Spleen (tissue), 11 donors: ENCODE results near the gene HS6ST2. TPM values are rescaled to one million over a fixed set of nuclear protein-coding genes. Genes with fewer than 3 reads are reported as not detected.

Experiments used
- DNase-seq: peaks from one replicate; pipeline ENCODE4 v3.0.0-alpha.2; 2020
- H3K27ac ChIP-seq, 8 donors: fragments of 200-600 bp; sonication (generic) in 7 of 8; 1 replicate in 4 of 8; 2 replicates in 4 of 8; pipeline versions ENCODE4 v1.5.0 to v1.8.0; 2016 to 2021; ENCODE audit warnings: inconsistent platforms in 4 of 8, mild to moderate bottlenecking in 4 of 8, moderate library complexity in 1 of 8
- H3K27me3 ChIP-seq, 7 donors: fragments of 200-600 bp; sonication (generic) in 6 of 7; replicated peaks in 1 of 7; 1 replicate in 4 of 7; 2 replicates in 3 of 7; pipeline versions ENCODE4 v1.5.0 to v1.8.0; 2016 to 2021; ENCODE audit warnings: inconsistent platforms in 3 of 7, mild to moderate bottlenecking in 1 of 7
- H3K36me3 ChIP-seq, 6 donors: fragments of 200-600 bp; sonication (generic) in 5 of 6; 1 replicate in 4 of 6; 2 replicates in 2 of 6; pipeline versions ENCODE4 v1.5.0 to v1.8.0; 2016 to 2021; ENCODE audit warnings: inconsistent platforms in 2 of 6
- H3K4me1 ChIP-seq, 6 donors: fragments of 200-600 bp; sonication (generic) in 5 of 6; 1 replicate in 3 of 6; 2 replicates in 3 of 6; pipeline versions ENCODE4 v1.5.0 to v1.8.0; 2016 to 2021; ENCODE audit warnings: inconsistent platforms in 3 of 6
- H3K4me3 ChIP-seq, 8 donors: fragments of 200-600 bp; sonication (generic) in 7 of 8; 1 replicate in 4 of 8; 2 replicates in 4 of 8; pipeline versions ENCODE4 v1.5.0 to v1.8.0; 2016 to 2021; ENCODE audit warnings: inconsistent platforms in 4 of 8, mild to moderate bottlenecking in 4 of 8, moderate library complexity in 2 of 8
- H3K9me3 ChIP-seq, 8 donors: fragments of 200-600 bp; sonication (generic) in 7 of 8; 1 replicate in 4 of 8; 2 replicates in 4 of 8; pipeline versions ENCODE4 v1.5.0 to v1.8.0; 2016 to 2021; ENCODE audit warnings: inconsistent platforms in 4 of 8
- POLR2A ChIP-seq, 3 donors: fragments of 450-650 bp; IDR thresholded peaks; one replicate each; pipeline ENCODE4 v1.5.1; 2017; ENCODE audit warnings: antibody characterized with exemption in 3 of 3, mild to moderate bottlenecking in 1 of 3
- POLR2AphosphoS5 ChIP-seq, 3 donors: sonication (generic); formaldehyde crosslinking; IDR thresholded peaks; one replicate each; pipeline ENCODE4 v1.5.1; 2017; ENCODE audit warnings: antibody characterized with exemption in 3 of 3
- WGBS, 5 donors: extraction: QIAGEN DNeasy Blood & Tissue Kit in 3 of 5; methylation state at CpG; one replicate each; pipeline versions ENCODE4 v1.1.5 to v1.1.7; 2013 to 2018; 5-methylcytosine and 5-hydroxymethylcytosine counted together
- intact Hi-C: fragments of 100-400 bp; cut with DNase I; formaldehyde crosslinking; loops from one replicate; pipeline ENCODE4 v1.15.0; 2023; ENCODE audit warnings: low total_unique reads
- polyA plus RNA-seq, 3 donors: library from polyadenylated mRNA; stranded (reverse); fragments of 200-250 nt; gene quantifications; one replicate each; pipeline ENCODE4 v1.2.1, GENCODE V29; 2013
- total RNA-seq, 7 donors: library from RNA; depleted of rRNA in 3 of 7; stranded (reverse); fragments of >200 nt in 3 of 7; fragmentation: NEBNext Ultra II Directional in 4 of 7; extraction: Animal tissue kit (Norgen Biotek cat#: 25700) in 4 of 7; gene quantifications; one replicate each; pipeline versions ENCODE4 v1.1.0 to v1.2.1, GENCODE V29; 2016 to 2021
- TF ChIP-seq, protein P1 (sequence below), 11 experiments: fragments of 200-600 bp in 7 of 11; fragments of 450-650 bp in 4 of 11; sonication (generic) in 4 of 11; IDR thresholded peaks in 8 of 11; conservative IDR thresholded peaks in 3 of 11; 1 replicate in 7 of 11; 2 replicates in 4 of 11; pipeline versions ENCODE4 v1.4.0 to v1.8.0; 2016 to 2021; ENCODE audit warnings: antibody characterized with exemption in 11 of 11, inconsistent platforms in 4 of 11, mild to moderate bottlenecking in 1 of 11
- donor health status: healthy with polysubstance abuse.
- donor health status: DM: no; HTN: no; CAD: no; lungs with moderate emphysema.
- donor health status: DM: no; HTN: no; CAD: no.
- donor health status: Bipolar disorder and iron deficiency.
- donor health status: healthy.
- donor health status: DM: no; HTN: no; CAD: no.
- donor health status: DM: yes; HTN: yes; CAD: no.

The HS6ST2 gene
- total and polyA plus RNA-seq, 10 donors, result 0.02 to 0.20 (median 0.09) TPM; not detected in 7

DNA sequence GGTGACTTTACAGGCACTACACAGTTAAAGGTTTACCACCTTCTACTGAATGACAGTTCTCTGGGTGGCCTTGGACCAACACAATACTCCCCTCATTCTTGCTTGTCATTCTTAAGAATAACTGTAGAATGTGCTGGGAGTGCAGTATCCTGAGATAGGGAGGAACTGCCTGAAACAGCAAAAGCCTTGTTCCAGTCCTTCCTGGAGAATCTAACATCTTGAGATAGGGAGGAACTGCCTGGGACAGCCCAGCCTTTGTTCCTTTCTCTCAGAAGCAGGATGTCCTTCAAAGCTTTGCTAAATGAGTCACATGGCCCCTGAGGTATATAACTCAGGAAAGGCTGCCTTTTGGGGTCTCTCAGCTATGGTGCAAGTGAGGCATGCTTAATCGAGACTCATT is 323.9 kb downstream of the HS6ST2 start:
- Histone ChIP-seq H3K27me3 (peaks cover 0 to 8% (median 0%) of the 10 kb centered on the region in 7 donors), H3K27ac (no peak overlapping the region), H3K9me3 (no peaks in the 10 kb centered on the region), H3K4me1 (no peaks in the 10 kb centered on the region), H3K36me3 (no peaks in the 10 kb centered on the region), H3K4me3 (no peak overlapping the region)
- WGBS, 5 donors, result 18 to 56% (median 35%) methylated on average over 1 of the region's 1 CpG; no CpG with 5 or more reads in 1 of the 5 donors
- intact Hi-C loops, result loop anchor here (10.0 kb wide), 1 partner anchor 790 kb away; no protein-coding TSS in a partner anchor
- TF ChIP-seq POLR2AphosphoS5 (IDR thresholded peaks at IDR 0.05), result no peak
- TF ChIP-seq POLR2A (IDR thresholded peaks at IDR 0.05), result no peak
- TF ChIP-seq, protein P1, sequence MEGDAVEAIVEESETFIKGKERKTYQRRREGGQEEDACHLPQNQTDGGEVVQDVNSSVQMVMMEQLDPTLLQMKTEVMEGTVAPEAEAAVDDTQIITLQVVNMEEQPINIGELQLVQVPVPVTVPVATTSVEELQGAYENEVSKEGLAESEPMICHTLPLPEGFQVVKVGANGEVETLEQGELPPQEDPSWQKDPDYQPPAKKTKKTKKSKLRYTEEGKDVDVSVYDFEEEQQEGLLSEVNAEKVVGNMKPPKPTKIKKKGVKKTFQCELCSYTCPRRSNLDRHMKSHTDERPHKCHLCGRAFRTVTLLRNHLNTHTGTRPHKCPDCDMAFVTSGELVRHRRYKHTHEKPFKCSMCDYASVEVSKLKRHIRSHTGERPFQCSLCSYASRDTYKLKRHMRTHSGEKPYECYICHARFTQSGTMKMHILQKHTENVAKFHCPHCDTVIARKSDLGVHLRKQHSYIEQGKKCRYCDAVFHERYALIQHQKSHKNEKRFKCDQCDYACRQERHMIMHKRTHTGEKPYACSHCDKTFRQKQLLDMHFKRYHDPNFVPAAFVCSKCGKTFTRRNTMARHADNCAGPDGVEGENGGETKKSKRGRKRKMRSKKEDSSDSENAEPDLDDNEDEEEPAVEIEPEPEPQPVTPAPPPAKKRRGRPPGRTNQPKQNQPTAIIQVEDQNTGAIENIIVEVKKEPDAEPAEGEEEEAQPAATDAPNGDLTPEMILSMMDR (IDR thresholded peaks at IDR 0.05 in 8 of 11, conservative IDR thresholded peaks at IDR 0.05 in 3 of 11), result no peak
- no peak for DNase-seq

DNA sequence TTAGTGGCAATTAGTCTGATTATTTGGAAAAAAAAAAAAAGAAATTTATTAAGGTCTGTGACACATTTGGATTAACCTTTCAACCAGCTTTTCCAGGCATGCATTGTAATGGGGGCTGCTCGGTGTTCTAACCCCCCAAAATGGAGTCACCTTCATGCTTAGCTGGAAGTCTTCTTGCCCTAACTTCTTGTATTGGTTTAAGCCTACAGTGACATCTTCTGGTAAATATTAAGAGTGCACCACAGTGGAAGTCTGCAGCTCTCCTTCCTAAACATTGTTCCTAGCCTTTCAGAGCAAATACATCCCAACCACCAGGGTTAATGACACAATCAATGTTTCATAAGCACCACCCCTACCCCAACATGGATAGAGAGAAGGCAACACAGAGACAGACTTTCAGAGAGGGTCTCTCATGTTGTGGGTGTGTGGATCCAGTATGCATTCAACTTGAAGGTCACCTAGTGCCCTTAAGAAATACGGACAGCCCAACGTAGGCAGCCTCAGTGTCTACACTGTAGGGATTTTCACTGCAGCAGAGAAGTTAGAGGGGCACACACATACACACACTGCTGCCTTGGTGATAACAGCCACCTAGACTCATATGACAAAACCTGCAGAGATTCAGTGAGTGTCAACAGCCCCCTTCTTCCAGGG is 326.7 kb downstream of the HS6ST2 start:
- no peak overlapping the region for H3K27ac ChIP-seq
- H3K4me1 ChIP-seq, result no peaks in the 10 kb centered on the region
- peaks cover 0 to 25% (median 0%) of the 10 kb centered on the region in 7 donors for H3K27me3 ChIP-seq
- intact Hi-C loops, result loop anchor here (10.0 kb wide), 1 partner anchor 787 kb away; no protein-coding TSS in a partner anchor
- no peaks in the 10 kb centered on the region for H3K9me3 ChIP-seq
- no peaks in the 10 kb centered on the region for H3K36me3 ChIP-seq
- WGBS, 5 donors, result 11 to 60% (median 51%) methylated on average over 1 to 3 of the region's 3 CpGs
- no peak for DNase-seq
- TF ChIP-seq, protein P1 (IDR thresholded peaks at IDR 0.05 in 8 of 11, conservative IDR thresholded peaks at IDR 0.05 in 3 of 11), result peak; percentile 29 to 63 (median 45)
- no peak for TF ChIP-seq POLR2A (IDR thresholded peaks at IDR 0.05)
- no peak overlapping the region for H3K4me3 ChIP-seq

DNA sequence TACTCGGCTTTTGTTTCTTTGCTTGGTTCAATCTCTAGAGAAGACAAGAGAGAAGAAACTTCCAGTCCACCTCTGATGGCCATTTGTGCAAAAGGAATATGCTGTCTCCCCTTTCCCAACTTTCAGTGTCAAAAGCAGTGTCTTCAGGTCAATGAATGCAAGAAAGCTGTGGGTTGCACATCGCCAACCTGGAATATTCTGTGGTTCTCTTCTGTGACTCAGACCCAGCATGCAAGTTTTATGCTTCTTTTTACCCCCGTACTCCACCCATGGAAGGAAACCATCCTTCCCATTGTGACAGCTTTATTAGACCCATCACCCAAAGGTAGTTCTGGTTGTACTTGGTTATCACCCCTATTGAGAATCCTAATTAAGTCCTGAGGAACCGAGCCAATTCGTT is 334.0 kb downstream of the HS6ST2 start:
- Histone ChIP-seq H3K4me3 (no peak overlapping the region), H3K27ac (no peak overlapping the region), H3K36me3 (no peaks in the 10 kb centered on the region), H3K27me3 (peaks cover 0 to 22% (median 0%) of the 10 kb centered on the region in 7 donors), H3K4me1 (no peaks in the 10 kb centered on the region), H3K9me3 (no peaks in the 10 kb centered on the region)
- 72 to 94% (median 77%) methylated on average over 5 of the region's 5 CpGs for WGBS, 5 donors
- TF ChIP-seq POLR2A (IDR thresholded peaks at IDR 0.05), result no peak
- no peak for TF ChIP-seq POLR2AphosphoS5 (IDR thresholded peaks at IDR 0.05)
- TF ChIP-seq, protein P1 (IDR thresholded peaks at IDR 0.05 in 8 of 11, conservative IDR thresholded peaks at IDR 0.05 in 3 of 11), result no peak
- intact Hi-C loops, result loop anchor here (5.0 kb wide), 1 partner anchor 332 kb away; no protein-coding TSS in a partner anchor
- DNase-seq, result no peak

DNA sequence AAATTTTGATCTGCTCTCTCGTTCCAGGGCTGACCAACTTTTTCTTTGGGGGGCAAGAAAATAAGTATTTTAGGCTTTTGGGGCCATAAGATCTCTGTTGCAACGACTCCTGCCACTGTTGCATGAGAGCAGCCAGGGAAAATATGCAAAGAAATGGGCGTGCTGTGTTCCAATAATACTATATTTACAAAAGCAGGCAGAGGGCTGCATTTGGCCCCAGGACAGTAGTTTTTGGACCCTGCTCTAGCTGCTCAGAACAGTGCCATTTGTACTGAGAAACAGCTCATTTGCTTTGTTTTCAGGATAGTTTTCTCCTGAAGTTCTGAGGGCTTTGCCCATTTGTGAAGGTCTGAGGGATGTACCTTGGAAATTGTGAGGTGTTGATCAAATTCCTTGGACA is 334.5 kb downstream of the HS6ST2 start:
- no peak overlapping the region for H3K4me3 ChIP-seq
- TF ChIP-seq POLR2AphosphoS5 (IDR thresholded peaks at IDR 0.05) (no peak), POLR2A (IDR thresholded peaks at IDR 0.05) (no peak)
- TF ChIP-seq, protein P1 (IDR thresholded peaks at IDR 0.05 in 8 of 11, conservative IDR thresholded peaks at IDR 0.05 in 3 of 11), result no peak
- no peak overlapping the region for H3K27ac ChIP-seq
- H3K27me3 ChIP-seq, result peaks cover 0 to 25% (median 0%) of the 10 kb centered on the region in 7 donors
- H3K36me3 ChIP-seq, result no peaks in the 10 kb centered on the region
- 35 to 91% (median 82%) methylated on average over 3 of the region's 3 CpGs for WGBS, 5 donors
- no peaks in the 10 kb centered on the region for H3K9me3 ChIP-seq
- no peaks in the 10 kb centered on the region for H3K4me1 ChIP-seq
- intact Hi-C loops, result loop anchor here (5.0 kb wide), 1 partner anchor 332 kb away; no protein-coding TSS in a partner anchor
- no peak for DNase-seq
